ENCODE results near the gene LMX1B.

LMX1B gene

DNA sequence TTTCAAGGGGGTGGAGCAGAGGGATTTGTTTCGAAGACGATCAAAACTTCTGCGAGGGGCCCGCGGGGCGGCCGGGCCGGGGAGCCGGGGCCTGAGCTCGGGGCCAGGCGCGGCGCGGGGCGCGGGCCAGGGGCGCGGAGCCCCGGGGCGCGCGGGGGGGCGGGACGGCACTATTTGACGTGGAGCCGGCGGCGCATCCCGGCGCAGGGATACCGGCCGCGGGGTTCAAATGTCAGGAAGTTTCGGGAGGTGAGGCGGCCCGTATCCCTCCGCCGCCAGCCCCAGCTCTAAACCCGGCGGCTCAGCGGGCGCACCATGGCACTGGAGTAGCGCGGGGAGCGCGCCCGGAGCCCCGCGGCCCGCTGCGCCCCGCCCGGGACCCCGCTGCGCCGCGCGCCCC lies at the start of gene LMX1B (continued):
- TF ChIP-seq ZNF24 (tag by site-specific recombination; IDR thresholded peaks at IDR 0.05) (no peak), ZNF239 (tag by site-specific recombination; IDR thresholded peaks at IDR 0.05) (no peak), ZBTB26 (tag by site-specific recombination; optimal IDR thresholded peaks at IDR 0.05) (peak; percentile 47), REST (tag by site-specific recombination; IDR thresholded peaks at IDR 0.05) (no peak), ZNF610 (tag by site-specific recombination; IDR thresholded peaks at IDR 0.05; ENCODE audit: borderline replicate concordance) (no peak), ZNF791 (tag by site-specific recombination; IDR thresholded peaks at IDR 0.05) (no peak), HOXD13 (CRISPR knock-in tag; IDR thresholded peaks at IDR 0.05; ENCODE audit: borderline replicate concordance) (no peak), ZNF549 (tag by site-specific recombination; IDR thresholded peaks at IDR 0.05) (no peak), PRDM10 (tag by site-specific recombination; IDR thresholded peaks at IDR 0.05) (no peak), BCL11B (tag by site-specific recombination; IDR thresholded peaks at IDR 0.05; ENCODE audit: low read depth) (peak; percentile 57; the same call in 1 of the 2 replicates), ZBTB10 (tag by site-specific recombination; IDR thresholded peaks at IDR 0.05) (peak; percentile 84), SP7 (tag by site-specific recombination; IDR thresholded peaks at IDR 0.05) (peak; percentile 23; the same call in 1 of the 2 replicates), ZNF350 (tag by site-specific recombination; IDR thresholded peaks at IDR 0.05) (no peak), FEZF1 (tag by site-specific recombination; IDR thresholded peaks at IDR 0.05) (no peak), ZNF626 (tag by site-specific recombination; IDR thresholded peaks at IDR 0.05) (no peak), ZNF621 (tag by site-specific recombination; IDR thresholded peaks at IDR 0.05) (no peak), ZFP41 (tag by site-specific recombination; IDR thresholded peaks at IDR 0.05; ENCODE audit: borderline replicate concordance) (no peak), ZBTB44 (tag by site-specific recombination; IDR thresholded peaks at IDR 0.05) (peak; percentile 41; the same call in 1 of the 2 replicates)
- TF ChIP-seq, protein P1, sequence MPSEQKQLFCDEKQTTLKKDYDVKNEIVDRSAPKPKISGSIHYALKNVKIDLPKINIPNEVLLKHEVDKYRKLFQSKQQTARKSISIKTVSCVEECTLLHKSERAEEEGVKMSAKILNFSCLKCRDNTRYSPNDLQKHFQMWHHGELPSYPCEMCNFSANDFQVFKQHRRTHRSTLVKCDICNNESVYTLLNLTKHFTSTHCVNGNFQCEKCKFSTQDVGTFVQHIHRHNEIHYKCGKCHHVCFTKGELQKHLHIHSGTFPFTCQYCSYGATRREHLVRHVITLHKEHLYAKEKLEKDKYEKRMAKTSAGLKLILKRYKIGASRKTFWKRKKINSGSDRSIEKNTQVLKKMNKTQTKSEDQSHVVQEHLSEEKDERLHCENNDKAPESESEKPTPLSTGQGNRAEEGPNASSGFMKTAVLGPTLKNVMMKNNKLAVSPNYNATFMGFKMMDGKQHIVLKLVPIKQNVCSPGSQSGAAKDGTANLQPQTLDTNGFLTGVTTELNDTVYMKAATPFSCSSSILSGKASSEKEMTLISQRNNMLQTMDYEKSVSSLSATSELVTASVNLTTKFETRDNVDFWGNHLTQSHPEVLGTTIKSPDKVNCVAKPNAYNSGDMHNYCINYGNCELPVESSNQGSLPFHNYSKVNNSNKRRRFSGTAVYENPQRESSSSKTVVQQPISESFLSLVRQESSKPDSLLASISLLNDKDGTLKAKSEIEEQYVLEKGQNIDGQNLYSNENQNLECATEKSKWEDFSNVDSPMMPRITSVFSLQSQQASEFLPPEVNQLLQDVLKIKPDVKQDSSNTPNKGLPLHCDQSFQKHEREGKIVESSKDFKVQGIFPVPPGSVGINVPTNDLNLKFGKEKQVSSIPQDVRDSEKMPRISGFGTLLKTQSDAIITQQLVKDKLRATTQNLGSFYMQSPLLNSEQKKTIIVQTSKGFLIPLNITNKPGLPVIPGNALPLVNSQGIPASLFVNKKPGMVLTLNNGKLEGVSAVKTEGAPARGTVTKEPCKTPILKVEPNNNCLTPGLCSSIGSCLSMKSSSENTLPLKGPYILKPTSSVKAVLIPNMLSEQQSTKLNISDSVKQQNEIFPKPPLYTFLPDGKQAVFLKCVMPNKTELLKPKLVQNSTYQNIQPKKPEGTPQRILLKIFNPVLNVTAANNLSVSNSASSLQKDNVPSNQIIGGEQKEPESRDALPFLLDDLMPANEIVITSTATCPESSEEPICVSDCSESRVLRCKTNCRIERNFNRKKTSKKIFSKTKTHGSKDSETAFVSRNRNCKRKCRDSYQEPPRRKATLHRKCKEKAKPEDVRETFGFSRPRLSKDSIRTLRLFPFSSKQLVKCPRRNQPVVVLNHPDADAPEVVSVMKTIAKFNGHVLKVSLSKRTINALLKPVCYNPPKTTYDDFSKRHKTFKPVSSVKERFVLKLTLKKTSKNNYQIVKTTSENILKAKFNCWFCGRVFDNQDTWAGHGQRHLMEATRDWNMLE (tag by site-specific recombination; conservative IDR thresholded peaks at IDR 0.05; ENCODE audit: low read depth), result no peak
- TF ChIP-seq, protein P2, sequence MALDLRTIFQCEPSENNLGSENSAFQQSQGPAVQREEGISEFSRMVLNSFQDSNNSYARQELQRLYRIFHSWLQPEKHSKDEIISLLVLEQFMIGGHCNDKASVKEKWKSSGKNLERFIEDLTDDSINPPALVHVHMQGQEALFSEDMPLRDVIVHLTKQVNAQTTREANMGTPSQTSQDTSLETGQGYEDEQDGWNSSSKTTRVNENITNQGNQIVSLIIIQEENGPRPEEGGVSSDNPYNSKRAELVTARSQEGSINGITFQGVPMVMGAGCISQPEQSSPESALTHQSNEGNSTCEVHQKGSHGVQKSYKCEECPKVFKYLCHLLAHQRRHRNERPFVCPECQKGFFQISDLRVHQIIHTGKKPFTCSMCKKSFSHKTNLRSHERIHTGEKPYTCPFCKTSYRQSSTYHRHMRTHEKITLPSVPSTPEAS (tag by site-specific recombination; IDR thresholded peaks at IDR 0.05), result no peak

Data from HEK293 (cell line).